Fibroblast of skin of right biceps (primary cell): ENCODE measurements around the gene TEAD1.
A peak's percentile ranks its signal among the peaks of the same experiment; 100 is the strongest.

Experiments used
- DNase-seq: peaks from one replicate; pipeline ENCODE4 v3.0.0-alpha.2; 2013

Gene TEAD1

DNA sequence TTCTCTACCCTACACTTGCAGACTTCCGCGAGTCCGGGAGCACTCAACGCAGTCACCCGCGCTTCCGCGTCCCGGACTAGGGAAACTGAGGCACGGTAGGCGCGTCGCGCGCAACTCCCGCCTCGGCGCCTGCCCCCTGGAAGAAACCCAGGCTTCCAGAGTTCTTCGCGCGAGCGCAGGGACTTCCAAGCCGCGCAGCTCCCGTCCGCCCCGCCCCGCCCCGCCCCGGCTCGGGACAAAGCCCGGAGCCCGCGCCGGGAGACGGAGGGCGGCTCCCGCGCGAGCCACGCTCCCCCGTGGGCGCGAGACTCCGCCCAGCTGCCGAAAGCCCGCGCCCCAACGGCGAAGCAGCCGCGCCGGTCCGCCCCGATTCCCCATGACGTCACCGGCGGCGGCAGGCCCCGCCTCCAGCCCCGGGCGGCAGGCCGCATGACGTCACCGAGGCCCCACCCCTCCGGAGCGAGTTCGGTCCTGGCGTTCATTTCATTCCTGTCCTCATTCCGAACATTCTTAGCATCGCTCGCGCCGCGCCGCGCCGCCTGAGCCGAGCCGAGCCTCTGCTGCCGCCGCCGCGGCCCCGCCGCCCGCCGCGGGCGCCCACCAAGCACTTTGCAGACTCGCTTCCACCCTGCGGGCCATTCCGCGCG, at the start of gene TEAD1:
TSS of gene TEAD1 (plus strand) at position 498 of the 647 bp plus-strand sequence.
- peak; percentile 97 for DNase-seq

DNA sequence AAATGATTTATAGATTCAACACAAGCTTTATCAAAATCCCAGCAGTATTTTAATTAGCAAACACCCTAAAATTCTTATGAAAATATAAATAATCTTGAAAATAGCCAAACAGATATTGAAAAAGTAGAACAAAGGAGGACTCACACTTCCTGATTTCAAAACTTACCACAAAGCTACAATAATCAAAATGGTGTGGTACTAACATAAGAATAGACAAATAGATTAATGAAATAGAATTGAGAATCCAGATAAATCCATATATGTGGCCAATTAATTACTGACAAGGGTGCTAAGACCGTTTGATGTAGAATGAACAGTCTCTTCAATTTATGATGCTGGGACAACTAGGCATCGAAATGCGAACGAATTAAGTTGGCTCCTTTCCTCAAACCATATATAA, 49.6 kb upstream of the TEAD1 start:
- DNase-seq: no peak

DNA sequence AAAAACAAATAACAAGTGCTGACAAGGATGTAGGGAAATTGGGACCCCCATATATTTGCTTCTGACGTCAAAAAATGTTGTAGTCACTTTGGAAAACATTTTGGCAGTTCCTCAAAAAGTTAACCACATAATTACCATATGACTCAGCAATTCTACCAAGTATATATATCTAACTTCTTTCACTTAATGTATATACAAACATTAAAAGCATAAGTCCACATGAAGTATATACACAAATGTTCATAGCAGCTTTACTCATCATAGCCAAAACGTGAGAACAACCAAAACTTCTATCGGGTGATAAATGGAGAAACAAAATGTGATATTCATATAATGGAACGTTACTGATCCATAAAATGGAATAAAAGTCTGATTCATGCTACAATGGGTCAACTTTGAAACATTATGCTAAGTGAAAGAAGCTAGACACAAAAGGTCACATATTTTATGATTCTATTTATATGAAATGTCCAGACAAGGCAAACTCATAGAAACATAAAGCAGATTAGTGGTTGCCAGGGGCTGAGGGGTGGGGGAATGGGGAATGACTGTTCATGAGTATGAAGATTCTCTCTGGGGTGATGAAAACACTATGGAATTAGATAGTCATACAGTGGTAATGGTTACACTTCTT, 48.7 kb upstream of the TEAD1 start:
- peak; percentile 97 for DNase-seq

DNA sequence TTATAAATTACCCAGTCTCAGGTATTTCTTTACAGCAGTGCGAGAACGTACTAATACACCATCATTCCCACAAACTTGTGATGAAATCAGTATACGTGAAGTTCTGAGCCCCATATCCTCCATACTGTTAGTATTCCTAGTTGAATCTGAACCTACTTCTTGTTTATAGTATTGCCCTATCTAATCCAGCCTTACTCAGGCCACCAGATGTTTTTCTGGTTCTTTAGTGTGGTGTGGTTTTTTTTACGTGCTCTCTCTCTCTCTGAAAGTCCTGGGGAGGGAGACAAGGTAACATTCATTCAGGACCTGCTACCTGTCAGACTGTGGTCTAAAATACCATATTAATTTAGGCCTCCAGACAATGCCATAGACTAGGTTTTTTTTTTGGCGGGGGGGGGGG, 47.6 kb upstream of the TEAD1 start:
- no peak for DNase-seq

DNA sequence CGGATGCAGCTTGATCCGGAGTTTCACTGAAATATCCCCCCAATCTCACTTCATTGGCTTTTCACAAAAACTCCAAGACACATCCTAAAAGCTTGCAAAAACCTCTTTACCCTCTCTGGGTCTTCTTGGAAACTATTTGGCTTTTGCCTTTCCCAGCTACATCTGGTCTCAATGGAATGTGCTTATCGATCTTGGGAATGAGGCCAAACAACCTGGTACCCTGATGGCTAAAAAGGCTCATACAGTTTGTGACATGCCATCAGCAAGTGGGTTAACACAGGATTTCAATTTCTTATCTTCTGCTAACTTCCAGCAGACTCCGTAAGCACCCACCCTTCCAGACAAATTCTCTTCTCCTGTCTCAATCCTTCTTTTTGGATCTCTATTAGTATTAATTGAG, 45.9 kb upstream of the TEAD1 start:
- no peak for DNase-seq

DNA sequence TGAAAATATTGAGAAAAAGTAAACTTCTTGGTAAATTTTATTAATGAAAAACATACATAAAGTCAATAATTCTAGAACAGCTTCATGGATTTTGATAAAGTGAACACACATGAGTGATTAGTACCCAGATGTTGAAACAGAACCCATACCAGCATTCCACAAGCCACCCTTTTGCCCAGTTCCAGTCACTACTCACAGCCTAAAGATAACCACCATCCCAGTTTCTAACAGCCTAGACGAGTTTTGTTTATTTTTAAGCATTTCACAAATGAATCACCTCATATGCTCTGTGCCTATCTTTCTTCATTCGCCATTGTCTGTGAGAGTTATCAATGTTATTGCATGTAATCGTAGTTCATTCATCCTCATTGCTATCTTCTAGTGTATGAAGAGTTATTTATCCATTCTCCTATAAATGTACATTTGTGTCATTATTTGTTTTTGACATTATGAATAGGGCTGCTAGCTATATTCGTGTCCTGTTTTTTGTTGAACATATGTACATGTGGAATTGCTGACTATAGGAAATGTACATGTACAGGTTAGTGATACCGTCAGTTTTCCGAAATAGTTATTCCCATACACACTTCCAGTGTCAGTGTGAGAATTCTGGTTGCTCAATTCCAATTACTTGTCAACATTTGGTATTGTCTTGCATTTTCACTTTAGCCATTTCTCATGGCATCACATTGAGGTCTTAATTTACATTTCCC, 44.5 kb upstream of the TEAD1 start:
- DNase-seq: peak; percentile 50

DNA sequence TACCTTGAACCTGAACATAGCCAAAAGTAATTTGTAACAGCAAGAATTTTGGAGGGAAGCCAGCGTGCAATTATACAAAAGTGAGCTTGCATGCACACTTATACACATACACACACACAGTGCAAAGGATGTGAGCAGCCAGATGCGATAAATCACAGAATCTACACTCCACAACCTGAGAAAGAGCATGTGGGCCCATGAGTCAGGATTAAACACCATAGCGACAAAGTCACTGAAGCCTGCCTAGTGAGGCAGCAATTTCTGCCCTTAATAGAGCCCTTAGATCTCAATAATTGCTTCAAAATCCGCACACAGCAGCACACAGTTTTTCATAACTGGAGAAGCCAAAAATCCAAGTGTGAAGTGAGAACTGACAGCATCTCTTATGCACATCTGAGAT, 42.6 kb upstream of the TEAD1 start:
- DNase-seq: peak; percentile 32

DNA sequence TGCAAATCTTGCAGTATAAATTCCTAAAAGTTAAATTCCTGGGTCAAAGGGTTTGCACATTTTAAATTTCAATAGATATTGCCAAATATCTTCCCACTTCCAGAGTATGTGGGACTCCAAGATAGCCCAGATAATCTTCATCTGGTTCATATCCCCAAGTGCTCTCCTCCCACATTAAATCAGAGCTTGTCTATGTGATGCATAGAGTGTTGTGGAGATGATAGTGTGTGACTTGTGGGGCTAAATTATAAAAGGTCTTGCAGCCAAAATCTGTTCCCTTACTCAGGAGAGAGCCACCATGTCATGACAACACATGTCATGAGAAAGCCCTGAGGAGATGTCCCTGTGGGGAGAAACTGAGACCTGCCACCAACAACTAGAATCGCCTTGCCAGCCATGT, 39.9 kb upstream of the TEAD1 start:
- DNase-seq: no peak

DNA sequence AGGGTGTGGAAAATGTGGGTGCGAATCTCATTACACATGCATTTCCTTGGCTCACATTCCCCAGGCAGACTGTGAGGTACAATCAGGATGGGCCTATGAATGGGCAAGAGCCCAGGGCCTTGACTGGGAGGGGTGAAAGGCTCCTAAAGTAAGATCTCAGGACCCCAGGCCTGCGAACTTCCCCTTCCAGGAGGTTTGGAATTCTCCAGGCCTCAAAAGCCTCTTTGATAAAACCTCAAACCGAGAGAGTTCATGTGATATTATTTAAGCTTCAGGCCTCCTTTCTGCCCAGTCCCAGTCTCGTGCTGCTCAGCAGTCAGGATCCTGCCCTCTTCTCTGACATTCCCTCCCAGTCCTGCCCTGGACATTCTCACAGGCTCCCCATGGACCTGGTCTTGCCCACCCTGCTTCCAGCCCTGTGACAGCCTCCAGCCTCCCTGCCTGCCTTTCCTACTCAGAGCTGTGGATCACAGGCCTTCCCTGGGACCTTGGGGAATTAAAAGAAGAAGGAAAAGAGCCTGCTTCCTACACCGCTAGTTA, 37.3 kb upstream of the TEAD1 start:
- DNase-seq: no peak

DNA sequence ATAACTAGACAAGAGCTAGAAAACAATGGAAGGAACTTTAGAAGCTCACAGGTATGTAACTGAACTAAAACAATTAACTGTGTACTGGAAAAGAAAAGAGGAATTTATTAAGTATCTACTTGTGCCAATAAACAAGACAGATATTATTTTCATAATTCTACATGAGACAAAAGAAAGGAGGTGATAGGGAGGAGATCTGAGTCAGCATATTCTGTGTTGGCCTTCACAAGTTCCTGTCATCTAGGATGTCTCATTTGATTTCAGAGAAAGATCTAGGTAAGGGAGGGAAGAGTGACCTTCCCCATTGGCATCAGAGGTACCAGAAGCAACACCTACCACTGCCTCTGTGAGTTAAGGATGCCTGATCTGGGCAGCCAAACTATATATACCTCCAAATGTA, 34.8 kb upstream of the TEAD1 start:
- DNase-seq: no peak

DNA sequence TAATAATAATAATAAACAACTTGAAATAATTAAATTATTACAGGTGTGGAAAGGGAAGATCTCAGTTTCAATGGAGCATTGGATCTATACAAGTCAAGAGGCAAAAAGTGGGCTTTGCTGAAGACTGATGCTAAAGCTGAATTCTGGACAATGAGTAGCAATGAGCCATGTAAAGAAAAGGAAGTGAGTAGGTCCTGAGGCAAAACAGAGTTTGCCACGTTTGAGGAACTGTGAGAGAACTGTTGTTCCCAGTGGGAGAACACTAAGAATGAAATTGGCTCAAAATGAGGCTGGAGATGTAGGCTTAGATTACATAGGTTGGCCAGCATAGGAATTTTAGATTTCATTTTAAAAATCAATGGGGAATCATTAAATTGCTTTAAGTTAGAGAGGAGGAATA, 33.9 kb upstream of the TEAD1 start:
- no peak for DNase-seq

DNA sequence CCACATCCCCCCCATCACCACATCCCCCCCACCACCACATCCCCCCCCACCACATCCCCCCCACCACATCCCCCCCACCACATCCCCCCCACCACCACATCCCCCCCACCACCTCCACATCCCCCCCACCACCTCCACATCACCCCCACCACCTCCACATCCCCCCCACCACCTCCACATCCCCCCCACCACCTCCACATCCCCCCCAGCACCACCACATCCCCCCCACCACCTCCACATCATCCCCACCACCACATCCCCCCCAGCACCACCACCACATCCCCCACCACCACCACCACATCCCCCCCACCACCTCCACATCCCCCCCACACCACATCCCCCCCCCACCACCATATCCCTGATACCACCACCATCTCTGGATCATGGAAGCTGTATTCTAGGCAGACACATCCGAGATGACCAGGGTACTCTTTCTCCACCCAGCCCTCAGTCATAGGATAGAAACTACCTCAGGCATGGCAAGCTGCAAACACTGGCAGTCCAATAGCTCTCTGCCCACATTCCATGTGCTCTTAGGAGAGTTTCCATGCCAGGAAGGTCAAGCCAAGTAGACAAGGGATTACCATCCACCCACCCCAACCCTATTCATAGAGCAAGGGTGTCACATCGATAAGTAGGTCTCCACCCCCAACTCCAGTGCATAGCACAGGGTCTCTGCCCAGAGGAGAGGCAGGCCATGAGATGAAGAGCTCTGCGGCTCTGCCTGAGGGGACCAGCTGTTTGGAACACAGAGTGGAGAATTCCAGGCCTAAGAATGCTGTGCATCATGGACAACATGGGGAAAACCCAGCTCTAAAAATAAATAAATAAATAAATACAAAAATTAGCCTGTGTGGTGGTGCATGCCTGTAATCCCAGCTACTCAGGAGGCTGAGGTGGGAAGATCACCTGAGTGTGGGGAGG, 33.0 kb upstream of the TEAD1 start:
- no peak for DNase-seq

DNA sequence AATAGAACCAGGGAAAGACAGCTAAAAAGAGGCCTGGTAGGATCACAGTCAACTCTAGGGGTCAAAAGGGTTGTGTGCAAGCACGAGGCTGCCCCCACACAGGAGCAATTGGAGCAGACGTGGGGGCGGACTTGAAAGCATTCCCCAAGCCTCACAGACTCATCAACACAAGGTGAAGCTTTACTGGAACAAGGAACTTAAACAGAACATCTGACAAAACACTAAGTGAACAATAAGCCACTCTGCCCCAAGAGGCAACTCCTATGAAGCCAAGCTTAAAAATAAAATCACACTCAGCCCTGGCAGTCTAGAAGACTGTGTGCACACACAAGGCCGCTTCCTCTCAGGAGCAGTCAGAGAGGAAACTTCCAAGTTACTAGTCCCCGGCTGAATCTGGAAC, 32.2 kb upstream of the TEAD1 start:
- DNase-seq: peak; percentile 44

DNA sequence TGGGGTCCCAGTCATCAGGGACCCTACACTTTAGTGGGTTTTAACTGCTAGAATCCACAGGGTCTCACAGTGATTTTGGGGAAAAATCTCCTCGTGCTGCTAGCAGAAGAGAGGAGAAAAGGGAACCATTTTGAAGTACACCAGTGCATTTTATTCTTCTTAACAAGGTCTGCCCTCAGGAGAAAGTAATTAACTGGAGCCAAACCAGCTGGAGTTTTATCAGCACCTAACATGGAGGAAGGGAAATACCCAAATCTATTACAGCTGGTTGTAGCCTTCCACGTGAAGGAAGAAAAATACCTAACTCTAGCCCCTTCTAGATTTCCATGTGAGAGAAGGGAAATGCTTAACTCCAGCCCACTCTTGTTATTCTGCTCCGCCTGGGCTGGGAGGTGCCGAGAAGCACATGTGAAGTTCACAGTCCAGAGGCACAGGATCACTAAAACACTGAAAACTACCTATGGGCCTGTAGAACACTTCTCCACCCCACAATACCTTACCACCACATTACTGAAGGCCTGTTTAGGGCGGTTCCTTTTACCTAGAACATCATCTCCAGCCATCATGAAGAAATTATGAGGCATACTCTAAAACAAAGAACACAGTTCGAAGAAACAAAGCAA, 31.3 kb upstream of the TEAD1 start:
- DNase-seq: no peak

DNA sequence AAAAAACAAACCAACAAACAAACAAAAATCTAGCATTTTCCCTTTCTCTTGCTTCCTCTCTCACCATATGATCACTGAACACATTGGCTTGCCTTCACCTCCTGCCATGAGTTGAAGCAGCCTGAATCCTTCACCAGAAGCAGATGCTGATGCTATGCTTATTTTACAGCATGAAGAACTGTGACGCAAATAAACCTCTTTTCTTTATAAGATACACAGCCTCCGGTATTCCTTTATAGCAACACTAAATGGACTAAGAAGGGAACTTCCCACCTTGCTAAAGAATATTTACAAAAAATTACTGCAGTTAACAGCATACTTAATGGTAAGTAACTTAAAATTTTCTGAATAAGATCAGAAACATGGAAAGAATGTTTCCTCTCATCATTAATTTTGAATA, 27.7 kb upstream of the TEAD1 start:
- DNase-seq: no peak

DNA sequence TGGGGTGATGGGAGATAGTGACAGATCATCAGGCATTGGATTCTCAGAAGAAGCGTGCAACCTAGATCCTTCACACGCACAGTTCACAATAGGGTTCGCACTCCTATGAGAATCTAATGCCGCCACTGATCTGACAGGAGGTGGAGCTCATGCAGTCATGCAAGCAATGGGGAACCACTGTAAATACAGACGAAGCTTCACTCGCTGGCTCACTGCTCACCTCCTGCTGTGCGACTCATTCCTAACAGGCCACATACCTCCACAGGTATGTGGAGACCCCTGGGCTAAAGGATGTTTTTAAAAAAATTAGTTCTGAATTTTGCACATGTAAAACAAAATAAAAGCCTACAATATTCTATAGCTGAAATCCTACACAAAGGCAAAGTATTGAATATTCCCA, 20.5 kb upstream of the TEAD1 start:
- no peak for DNase-seq

DNA sequence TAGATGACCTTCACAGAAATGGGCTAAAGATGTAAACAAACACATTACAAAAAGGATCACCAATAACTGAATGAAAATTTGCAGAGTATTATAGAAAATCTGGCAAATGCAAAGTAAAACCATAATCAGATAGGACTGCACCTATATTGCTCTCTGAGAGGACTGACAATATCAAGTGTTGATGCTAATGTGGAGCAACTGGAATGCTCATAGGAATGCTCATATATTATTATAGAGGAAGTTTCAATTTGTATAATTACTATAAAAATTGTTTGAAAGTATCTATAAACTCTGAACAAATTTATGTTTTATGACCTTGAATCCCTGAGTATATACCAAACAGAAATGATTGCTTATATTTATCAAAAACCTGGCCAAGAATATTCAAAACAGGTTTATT, 18.4 kb upstream of the TEAD1 start:
- no peak for DNase-seq

DNA sequence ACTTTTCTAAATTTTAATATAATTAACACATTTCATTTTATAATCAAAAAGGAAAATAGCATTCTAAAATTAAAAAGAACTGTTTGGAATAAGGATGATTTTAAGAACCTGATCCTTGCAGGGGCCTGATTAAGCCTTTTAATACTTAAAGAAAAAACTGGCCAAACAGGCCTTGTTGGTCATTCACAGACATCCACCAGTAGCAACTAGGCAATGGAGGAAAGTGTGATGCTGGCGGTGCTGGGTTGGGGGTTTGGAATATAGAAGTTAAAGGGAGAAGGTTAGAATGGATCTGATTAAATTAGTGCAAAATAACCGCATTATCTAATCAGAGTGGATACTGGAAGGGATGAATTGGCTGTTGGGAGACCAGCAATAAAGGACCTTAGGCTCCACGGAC, 16.9 kb upstream of the TEAD1 start:
- DNase-seq: no peak

DNA sequence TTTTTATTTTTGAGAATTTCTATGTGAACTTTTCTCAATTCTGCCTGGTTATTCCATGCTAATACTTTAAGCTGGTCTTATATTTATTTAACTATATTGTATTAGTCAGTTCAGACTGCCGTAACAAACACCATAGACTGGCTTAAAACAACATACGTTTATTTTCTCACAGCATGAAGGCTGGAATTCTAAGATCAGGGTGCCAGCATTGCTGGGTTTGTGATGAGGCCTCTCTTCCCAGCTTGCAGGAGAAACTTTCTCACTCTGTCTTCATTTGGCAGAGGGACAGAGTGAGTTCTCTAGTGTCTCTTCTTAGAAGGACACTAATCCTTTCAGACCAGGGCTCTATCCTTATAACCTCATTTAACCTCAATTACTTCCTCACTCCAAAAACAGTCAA, 16.2 kb upstream of the TEAD1 start:
- DNase-seq: no peak

DNA sequence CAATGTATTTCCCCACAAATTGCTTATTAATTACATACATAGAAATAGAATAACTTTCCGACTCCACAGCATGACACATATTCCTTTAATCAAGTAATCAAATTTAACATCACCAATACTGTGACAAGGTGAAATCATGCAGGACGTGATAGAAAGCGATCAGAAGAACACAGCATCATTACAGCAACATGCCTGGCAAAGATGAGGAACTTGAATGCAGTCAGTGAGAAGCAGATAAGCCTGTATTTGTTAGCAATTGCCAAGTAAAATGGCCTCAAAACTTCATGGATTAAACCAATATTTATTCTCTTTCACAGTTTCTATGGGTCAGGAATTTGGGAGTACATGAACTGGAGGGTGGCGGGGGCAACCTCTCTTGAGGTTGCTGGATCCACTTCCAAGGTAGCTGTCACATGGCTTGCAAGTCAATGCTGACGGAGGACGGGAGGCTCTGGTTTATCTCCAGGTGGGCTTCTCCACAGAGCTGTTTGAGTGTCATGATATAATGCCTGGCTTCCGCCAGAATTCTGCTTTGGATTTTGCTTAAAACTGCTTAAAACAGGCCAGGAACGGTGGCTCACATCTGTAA, 12.0 kb upstream of the TEAD1 start:
- no peak for DNase-seq

DNA sequence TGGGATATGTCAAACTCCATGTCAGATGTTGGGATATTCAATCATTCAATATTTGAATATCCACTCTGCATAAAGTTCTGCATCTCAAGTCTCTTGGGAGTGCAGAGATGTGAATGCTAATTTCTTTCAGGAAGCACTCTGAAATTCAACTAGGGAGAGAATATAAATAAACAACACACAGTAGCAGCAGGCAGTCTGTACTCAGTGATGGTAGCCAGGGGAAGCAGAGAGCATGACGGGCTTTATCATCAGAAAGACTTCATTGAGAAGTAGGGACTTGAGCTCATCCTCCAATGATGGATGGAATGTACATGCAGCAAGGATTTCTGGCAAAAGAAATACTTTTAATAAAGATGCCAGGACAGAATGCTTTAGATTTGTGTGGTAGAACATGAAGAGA, 9.8 kb upstream of the TEAD1 start:
- DNase-seq: no peak

DNA sequence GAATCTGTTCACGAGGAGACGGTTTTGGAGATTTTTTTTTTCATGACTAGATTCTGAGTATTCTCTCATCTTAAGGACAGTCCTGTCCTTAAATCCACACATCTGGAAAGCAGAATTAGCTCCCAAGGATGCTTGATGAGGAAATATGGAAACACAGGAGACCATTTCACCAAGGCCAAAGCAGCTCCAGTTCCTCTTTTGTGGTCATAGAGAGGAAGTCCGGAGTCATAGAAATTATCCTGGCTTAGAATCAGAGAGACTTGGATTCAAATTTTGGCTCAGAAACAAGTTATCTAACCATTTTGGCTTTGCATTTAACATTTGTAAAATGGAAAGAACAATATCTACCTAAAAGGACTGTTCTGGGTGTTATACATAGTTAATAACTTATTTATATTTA, 7.3 kb upstream of the TEAD1 start:
- DNase-seq: no peak
